HG02678 (cell line): ENCODE data around the gene NET1.

Experiments
- ATAC-seq: cut with Tn5 transposase; IDR thresholded peaks from one replicate; pipeline ENCODE4 v1.9.1; 2021; ENCODE audit warnings: mild to moderate bottlenecking, moderate library complexity; ENCODE audit not compliant: unreplicated experiment

Gene NET1

GRCh38 chr10:5497948-5498730, 85.8 kb downstream of the NET1 start:
- ATAC-seq = no peak

- no peak for ATAC-seq
These were observed 86.6 kb downstream of the NET1 start for GRCh38 chr10:5498791-5499492.

DNA sequence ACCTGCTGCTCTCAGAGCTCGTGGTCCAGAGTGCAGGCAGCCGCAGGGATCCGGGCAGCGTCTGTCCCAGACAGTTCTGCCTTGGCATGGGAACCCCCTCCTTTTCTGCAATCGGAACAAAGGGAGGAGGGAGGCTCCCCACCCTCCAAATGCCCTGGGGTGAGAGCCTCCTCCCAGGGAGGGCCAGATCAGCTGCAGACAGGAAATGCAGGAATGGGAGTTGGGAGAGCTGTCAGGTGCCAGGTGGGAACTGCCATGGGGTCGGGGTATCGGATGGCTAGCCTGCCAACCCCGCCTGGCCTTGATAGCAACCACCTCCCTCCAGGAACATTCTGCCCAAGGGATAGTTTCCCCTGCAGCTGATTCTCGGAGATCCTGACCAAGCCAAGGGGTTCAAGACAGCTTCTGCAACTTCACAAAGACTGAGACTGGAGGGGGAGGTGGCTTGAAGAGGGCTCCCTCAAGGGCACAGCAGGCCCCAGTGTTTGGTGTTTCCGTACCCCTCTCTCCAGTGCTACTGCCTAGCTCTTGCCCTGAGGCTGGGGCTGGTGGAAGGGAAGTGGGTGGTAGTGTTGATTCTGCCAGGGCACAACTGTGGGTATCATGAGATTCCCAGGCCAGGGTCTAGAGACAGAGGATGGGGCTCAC, 87.3 kb downstream of the NET1 start, which contains the start of gene CALML5:
Gene CALML5 (minus strand): TSS at position 78 of the 648 bp plus-strand sequence. CDS start 132 bp downstream, outside the sequence.
- no peak for ATAC-seq

- ATAC-seq = no peak
These were observed 87.9 kb downstream of the NET1 start for GRCh38 chr10:5500162-5500670.

- no peak for ATAC-seq
These were observed 88.6 kb downstream of the NET1 start for GRCh38 chr10:5500910-5501309.

GRCh38 chr10:5502061-5502521, 89.7 kb downstream of the NET1 start:
- no peak for ATAC-seq

DNA sequence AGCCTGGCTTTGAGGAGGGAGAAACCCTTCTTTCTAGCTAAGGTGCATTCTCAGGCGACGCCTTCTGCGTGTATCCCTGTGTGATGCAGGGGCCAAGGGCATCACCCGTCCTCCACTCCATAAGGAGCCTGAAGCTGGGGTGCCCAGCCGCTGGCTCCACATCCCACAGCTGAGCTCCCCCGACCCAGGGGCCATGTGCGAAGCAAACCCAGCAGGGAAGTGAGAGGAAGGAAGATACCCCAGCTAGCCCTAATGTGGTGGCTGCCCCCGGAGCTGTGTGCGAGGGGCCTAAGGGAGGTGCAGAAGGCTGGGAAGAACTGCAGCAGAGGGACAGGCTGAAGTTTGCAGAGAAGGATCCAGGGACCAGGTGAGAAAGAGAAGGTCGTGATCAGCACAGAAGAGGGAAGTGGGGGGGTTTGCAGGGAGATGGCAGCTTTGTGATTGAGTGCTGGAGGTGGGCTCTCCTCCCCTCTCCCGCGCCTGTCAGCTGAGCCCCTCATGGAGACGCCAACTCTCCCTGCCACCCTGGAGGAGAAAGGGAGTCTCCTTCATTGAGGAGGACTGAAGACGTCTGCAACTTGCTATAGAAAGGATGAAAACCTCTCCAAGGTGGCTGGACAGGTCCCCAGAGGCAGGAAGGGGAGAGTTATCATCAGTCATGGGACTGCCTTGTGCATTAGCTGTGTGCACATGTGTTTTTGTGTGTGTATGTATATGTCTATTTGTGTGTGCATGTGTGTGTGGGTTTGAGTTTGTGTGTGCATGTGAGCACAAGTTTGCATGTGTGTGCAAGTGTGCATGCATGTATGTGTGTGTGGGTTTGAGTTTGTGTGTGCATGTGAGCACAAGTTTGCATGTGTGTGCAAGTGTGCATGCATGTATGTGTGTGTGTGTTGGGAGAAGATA, 90.5 kb downstream of the NET1 start:
- ATAC-seq = no peak

- no peak for ATAC-seq
These were observed 91.1 kb downstream of the NET1 start for GRCh38 chr10:5503477-5503835.

DNA sequence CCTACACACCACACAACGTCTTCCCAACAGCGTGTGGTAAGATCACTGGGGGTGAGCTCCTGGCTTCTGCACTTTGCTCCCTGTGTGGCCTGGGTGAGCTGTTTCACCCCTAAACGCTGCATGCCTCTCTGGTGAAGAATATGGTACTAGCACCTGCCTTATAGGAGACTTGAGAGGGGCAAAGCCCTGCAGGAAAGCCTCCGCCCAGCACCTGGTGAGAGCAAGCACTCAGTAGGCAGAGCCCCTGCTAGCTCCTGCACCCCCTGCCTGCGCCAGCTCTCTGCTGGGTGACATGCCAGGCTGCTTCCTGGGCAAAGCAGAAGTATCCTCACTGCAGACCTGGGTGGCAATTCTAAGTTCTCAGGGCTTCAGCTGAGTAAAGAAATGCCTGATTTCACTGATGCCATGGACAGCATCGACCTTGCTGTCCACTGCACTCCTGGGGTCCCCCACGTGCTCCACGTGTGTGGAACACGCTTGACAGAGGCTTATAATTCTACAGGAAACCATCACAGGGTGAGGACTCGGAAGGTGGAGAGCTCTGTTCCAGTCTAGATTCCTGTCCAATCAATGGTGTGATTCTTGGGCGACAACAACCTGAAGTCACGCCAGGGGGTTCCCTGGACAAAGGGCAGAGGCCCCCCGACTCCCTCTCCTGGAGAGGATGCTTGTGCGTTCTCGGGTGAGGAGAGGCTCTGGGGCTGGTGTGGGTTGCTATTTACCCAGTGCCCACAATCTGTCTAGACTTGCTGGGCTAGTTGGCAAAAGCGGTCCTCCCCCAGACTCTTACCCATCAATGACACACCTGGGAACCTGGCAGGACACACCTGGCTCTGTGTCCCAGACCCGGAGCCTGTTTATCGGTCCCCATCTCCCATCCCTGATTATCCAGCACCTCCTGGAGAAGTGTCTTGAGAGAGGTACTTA, 92.1 kb downstream of the NET1 start:
- no peak for ATAC-seq

DNA sequence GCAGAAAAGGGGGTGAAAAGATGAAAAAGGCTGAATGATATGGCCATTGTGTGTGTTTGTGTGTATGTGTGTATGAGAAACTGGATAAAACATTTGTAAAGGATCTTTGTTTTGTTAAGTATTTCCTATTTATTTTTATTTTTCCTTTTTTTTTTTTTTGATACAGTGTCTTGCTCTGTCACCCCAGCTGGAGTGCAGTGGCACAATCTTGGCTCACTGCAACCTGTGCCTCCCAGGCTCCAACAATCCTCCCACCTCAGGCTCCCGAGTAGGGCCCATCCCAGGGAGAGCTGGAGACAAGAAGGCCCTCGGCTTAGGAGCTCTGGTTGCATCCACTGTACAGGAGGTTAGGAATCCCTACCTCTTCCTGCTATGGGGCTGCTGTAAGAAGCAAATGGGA, 93.9 kb downstream of the NET1 start:
- no peak for ATAC-seq

- ATAC-seq = no peak
These were observed 94.6 kb downstream of the NET1 start for GRCh38 chr10:5506751-5507648.

DNA sequence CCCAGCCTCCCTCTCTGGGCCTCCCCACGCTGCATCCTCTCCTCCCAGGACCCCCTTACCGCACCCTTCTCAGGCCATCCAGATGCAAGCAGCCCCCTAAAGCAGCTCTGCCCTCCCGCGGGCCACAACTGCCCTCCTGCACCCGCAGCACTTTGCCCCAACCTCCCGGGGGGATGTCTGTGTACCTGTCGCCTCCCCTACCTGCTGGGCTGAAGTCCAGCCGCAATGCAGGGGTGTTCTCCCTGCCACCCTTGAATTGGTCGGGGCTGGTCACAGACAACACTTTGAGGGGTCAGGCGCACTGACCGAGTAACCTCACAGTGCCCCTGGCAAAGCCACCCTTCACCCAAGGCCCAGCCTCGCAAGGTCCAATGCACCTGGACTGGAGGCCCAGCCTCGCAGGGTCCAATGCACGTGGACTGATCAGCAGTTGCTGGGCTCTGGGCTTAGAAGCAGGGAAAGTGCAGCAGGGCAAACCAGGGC, 95.3 kb downstream of the NET1 start:
- no peak for ATAC-seq

DNA sequence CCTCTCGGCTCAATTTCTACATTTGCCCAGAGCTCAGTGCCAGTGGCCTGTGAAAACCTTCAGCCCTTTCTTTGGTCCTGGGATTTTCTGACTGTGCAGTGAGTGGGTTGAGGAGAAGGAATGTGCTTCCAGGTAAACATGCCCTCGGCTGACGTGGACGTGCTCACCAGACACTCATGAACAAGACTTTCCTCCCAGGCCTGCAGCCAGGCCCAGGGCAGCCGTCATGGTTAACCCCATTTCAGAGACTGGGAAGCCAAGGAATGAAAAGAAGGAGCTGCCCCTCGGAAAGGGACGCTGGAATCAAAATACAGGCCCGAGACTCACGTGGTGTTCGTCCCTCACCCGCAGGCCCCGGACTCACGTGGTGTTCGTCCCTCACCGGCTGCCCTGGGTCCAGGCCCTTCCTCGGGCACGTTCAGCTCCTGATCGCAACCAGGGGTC, 95.8 kb downstream of the NET1 start:
- no peak for ATAC-seq
